Stimulated activated CD8-positive, alpha-beta memory T cell treated with anti-CD3 and anti-CD28 coated beads, Interleukin-7, amount 100 ng/mL, for 24 hours (primary cell): Measurements from ENCODE around the gene MMEL1.
"Not testable (repeated sequence)": the region's sequence is repeated elsewhere in the genome, so short reads cannot be mapped to it uniquely, and the experiment has no call there.

Experiments
- DNase-seq: peaks from one replicate; pipeline ENCODE4 v3.0.0-alpha.2; 2020; ENCODE audit warnings: low read depth

MMEL1 gene

GRCh38 chr1:2590233-2591141 lies 42.3 kb downstream of the MMEL1 start:
- DNase-seq: no peak

DNA sequence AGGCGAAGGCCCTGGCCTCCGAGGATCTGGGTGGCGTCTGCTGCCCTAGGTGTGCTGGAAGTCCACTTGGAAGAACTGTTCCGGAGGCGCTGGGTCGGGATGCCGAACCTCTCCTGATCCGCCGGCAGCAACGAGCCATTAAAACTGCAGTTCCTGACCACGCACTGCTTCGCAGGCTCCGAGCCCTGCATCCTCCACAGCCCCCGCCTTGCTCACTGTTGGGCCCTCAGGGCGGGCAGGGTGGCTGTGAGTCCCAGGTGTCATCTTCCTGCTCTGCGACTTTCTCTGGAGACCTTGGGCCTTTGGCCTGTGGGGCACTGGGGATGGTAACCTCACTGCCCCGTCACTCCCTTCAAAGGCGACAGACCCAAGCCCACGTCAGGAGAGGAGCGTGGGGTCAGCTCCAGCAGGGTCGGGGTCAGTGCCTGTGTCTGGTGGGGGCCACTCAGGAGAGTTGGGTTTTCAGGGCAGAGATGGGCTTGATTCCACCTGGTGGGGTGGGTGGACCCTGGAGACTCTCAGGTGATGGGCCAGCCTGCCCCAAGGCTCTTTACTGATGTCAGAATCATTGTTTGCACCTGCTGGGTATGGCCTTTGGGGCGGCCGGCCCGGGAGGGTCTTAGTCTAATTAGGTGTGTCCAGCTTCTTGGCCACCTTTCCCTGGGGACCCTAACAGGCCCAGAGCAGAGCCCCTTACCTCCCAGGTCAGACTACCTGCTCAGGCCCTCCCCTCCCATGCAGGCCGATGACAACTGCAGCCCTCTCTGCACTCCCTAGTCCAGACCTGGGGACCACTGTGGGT lies 43.2 kb downstream of the MMEL1 start:
- DNase-seq: no peak

DNA sequence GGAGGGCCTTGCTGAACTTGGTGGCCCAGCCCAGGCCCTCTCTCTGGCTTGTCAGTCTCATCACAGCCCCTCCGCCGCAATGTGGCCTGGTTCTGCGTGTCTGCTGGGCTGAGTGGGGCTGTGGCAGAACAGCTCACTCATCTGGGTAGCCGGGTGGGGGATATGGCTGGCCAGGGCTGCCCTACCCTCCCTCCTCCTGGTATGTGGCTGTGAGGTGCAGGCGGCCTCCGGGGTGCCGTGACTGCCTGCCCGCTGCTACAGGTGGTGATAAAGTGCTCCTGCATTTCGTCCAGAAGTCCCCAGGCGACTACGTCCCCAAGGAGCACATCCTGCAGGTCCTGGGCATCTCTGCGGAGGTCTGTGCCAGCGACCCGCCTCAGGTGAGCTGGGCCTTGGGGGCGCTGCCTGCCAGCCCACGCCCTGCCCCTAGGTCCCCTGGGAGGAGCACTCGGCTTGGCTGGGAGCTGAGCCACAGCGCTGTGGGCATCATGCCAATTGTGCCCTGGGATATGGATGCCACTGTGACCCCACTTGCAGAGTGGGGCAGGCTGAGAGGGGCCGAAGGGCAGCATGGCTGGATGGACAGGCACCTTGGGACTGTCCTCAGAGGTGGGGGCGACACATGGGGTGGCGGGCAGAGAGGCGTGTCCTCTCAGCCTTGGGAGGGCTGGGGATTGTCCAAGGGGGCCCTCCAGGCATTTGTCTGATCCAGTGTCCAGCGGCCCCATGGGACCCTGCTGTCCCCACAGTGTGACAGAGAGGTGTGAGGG lies 44.0 kb downstream of the MMEL1 start:
- DNase-seq: no peak

- DNase-seq: no peak
These were observed 44.8 kb downstream of the MMEL1 start for GRCh38 chr1:2587860-2588571.

GRCh38 chr1:2587071-2587859 lies 45.6 kb downstream of the MMEL1 start:
- DNase-seq: no peak

- DNase-seq: peak; percentile 95
These were observed 46.4 kb downstream of the MMEL1 start, which contains the start of gene PRXL2B for GRCh38 chr1:2586154-2587070. Gene PRXL2B, plus strand, starts transcription at chr1:2586777. Its CDS starts 109 bp downstream, at chr1:2586886.

DNA sequence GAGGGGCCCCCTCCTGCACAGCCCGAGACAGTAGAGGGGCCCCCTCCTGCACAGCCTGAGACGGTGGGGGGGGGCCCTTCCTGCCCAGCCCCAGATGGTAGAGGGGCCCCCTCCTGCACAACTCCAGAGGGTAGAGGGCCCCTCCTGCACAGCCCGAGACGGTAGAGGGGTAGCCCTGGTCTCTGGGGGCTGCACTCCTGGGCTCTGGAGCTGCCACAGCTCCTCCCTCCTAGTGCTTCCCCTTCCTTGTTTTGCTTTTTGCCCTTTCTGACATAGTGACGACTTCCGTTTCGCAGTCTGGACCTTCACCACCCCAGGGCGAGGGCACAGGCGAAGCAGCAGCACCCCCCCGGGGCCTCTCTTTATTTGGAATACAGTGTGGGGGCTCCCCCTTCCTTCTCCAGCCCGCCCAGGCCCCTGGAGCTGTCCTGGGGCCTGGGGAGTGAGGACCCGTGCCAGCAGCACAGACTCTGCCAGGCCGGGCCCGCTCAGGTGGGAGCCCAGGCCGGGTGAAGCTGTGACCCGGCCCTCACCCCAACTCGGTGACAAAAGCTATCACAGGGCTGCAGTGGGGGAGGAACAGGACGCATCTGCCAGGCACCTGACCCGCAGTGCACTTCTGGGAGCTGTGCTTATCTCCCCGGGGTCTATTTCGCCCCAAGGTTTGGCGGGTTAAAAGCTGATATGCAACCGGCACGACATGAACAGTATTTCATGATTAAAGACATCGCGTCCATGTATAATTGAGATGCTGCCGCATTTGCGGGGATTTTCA lies 47.3 kb downstream of the MMEL1 start:
- peak; percentile 30 for DNase-seq

DNA sequence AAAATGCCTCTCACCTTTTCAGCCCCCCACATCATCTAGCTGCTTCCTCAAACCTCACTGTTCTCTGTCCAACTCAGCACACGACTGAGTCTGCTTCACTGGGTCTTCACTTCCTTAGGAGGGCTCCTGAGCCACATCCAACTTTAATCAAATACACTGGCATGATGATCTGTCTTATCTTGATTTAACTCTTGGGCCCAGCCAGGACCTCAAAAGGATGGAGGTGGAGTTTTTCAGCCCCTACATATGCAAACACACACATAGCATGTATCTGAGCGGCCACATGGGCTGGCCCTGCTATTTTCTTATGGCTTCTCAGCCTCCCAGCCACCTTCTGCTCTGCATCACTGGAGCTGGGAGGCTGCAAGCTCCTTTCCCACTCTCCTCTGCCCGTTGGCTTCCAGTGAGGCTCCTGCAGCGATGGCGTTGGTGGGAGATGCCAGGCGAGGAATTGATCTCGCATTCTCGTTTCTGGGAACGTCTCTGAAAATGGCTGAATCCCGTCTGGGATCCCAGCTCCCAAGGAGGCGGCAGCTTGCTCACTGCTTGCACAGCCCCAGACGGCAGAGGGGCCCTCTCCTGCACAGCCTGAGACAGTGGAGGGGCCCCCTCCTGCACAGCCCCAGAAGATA lies 48.0 kb downstream of the MMEL1 start:
- DNase-seq: no peak

DNA sequence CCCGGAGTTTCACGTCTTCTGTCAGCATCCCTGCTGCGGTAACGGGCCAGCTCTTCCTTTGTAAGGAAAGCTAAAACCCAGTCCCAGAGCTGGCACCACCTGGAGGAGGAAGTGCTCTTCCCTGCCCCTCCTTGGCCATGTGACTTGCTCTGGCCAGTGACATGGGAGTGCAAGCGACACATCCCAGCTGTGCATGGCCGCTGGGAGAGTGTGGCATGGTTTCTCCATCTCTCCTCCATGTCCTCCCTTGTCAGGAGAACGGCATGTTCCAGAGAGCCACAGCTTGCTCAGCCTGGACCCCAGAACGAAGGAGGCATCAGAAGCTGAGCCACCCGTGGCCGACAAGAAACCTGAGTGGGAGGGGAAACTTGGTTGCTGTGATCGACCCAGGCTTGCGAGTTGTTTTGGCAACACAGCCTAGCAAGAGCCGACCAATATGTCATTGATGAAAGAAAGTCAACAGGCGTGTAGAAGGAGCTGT lies 48.9 kb downstream of the MMEL1 start:
- DNase-seq: no peak

DNA sequence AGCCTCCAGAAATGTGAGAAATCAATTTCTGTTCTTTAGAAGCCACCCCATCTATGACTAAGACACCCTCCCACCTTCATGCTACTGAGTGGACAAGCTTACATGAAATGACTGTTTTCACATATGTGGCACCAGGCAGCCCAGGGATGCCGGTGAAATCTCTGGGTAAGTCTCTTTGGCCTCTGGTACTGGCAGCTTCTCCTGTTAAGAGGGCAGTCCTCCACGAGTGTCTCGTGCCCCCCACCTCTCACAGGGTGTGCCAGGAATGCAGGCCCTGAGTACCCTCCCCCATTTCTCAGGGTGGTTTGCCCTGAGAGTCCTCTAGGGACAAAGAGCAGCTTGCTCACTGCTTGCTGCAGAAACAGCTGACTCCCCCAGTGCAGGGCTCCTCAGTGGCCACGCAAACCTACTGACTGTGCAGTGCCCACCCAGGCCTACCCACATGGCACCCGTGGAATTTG lies 49.5 kb downstream of the MMEL1 start:
- DNase-seq: no peak

GRCh38 chr1:2582391-2582790 lies 50.4 kb downstream of the MMEL1 start:
- no peak for DNase-seq

GRCh38 chr1:2580691-2581090 lies 52.1 kb downstream of the MMEL1 start:
- DNase-seq: no peak

DNA sequence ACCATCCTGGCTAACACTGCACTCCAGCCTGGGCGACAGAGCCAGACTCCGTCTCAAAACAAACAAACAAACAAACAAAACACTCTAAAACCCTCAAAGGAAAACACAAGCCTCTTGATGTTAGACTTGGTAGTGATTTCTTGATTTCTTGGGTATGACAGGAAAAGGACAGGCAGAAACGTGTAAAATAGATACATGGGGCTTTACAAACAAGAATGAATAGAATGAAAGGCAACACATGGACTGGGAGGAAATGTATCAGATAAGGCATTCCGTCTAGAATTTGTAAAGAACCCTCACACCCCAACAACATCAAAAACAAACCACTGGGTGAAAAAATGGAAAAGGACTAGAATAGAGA lies 54.1 kb downstream of the MMEL1 start:
- no peak for DNase-seq

GRCh38 chr1:2577565-2578075 lies 55.2 kb downstream of the MMEL1 start:
- not testable (repeated sequence) for DNase-seq

GRCh38 chr1:2575801-2576663 lies 56.8 kb downstream of the MMEL1 start:
- no peak for DNase-seq

DNA sequence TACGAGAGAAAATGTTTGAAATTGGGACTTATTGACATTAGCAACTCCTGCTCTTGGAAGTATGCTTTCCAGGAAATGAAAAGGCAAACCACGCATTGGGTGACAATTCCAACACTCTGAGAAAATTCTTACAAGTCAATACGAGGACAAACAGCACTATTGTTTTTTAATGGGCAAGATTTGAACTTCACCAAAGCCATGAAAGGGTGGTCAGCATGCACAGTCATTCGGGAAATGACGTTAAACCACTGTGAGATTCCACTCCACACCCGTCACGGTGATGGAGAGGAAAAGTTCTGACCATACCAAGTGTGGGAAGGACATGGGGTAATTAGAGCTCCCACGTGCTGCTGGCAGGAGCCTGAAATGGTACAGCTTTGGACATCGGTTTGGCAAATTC lies 58.5 kb downstream of the MMEL1 start:
- no peak for DNase-seq
